ENCODE data around the gene ZNF460. TPM values are rescaled to one million over a fixed set of nuclear protein-coding genes. Genes with fewer than 3 reads are reported as not detected.

Gene ZNF460
- total and polyA plus RNA-seq, 2 of the 13 experiments (the other 11 are each of a cell fraction or from before 2014, with no cell fraction given), result 14.5 to 44.8 TPM

DNA sequence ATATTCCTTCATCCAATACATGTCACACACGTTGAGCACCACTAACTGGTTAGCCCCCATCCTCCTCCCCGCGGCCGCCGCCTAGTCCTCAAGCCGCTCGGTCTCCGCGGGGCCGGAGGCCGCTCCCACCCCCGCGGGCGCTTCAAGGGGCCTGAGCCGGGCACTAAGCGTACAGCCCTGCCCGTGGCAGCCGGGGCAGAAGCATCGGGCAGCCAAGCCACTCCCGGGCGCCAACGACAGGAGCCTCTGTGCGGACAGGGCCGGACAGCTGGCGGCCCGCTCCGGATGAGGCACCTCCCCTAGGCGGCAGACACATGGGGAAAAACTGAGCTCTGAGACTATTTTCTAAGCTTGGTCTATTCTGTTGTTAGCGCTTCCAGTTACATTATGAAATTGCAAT, 37.2 kb downstream of the ZNF460 start:
- Histone ChIP-seq H3K9me3 (ENCODE audit: low read length) (no peaks in the 10 kb centered on the region), H3K4me3 (replicated peaks in 1 of 3; ENCODE audit: insufficient read depth in 1 of 3, low read depth in 2 of 3, low read length in 3 of 3) (peak overlapping the region; percentile 38 to 46 (median 38); a peak in 5 of 6 replicates), H3K27me3 (ENCODE audit: control insufficient read depth in 1 of 2, insufficient read depth in 2 of 2, low read length in 2 of 2) (0 out of 5 replicates have a peak, but pooled peaks cover 2 to 4% of the 10 kb centered on the region in 2 experiments), H3K4me1 (ENCODE audit: insufficient read depth, low read length) (peaks cover 27% of the 10 kb centered on the region), H3K36me3 (replicated peaks in 1 of 2; ENCODE audit: control insufficient read depth in 1 of 2, insufficient read depth in 2 of 2, low read length in 2 of 2) (no peaks in the 10 kb centered on the region), H3K9ac (ENCODE audit: insufficient read depth, low read depth, low read length) (peak overlapping the region; percentile 43; the same call in 1 of the 2 replicates), H3K27ac (ENCODE audit: extremely low read length, insufficient read depth, low read length) (no peak overlapping the region), H4K20me1 (ENCODE audit: insufficient read depth, low read length) (no peaks in the 10 kb centered on the region), H3K4me2 (ENCODE audit: low read depth, low read length) (peak overlapping the region; percentile 32), H2AFZ (ENCODE audit: low read length) (no peak overlapping the region), H3K79me2 (ENCODE audit: insufficient read depth, low read length) (peaks cover 21% of the 10 kb centered on the region)
- ChIA-PET POLR2A (interaction anchor here (1.5 kb wide), 1 partner anchor 72 kb away, joined by 3 read pairs; no protein-coding TSS in a partner anchor), CTCF (ENCODE audit: low intra/inter-chr PET ratio, low total read pairs) (no interaction called here)
- no peak for DNase-seq (ENCODE audit: low spot score)
- no TSS peak for BruUV-seq (replicated peaks)
- FAIRE-seq, result no peak
- in situ Hi-C loops (cut with HindIII; ENCODE audit: extremely low pct_ligation_motif_present, low pct_unique_long_range_greater_than_20kb), result no loop called here
- peak; percentile 17 for ATAC-seq
- 45% methylated on average over 27 of the region's 29 CpGs for WGBS (ENCODE audit: low lambda C conversion rate)
- intact Hi-C loops (cut with micrococcal nuclease; ENCODE audit: unreplicated experiment), result no loop called here
- TF ChIP-seq GFI1 (CRISPR knock-in tag; IDR thresholded peaks at IDR 0.05; ENCODE audit: borderline replicate concordance) (no peak), POGK (CRISPR knock-in tag; conservative IDR thresholded peaks at IDR 0.05) (0 out of 2 replicates have a peak, but pooled peaks have one; percentile 44), ZNF687 (CRISPR knock-in tag; IDR thresholded peaks at IDR 0.05) (peak; percentile 37; the same call in 1 of the 2 replicates)
- TF ChIP-seq, protein P1, sequence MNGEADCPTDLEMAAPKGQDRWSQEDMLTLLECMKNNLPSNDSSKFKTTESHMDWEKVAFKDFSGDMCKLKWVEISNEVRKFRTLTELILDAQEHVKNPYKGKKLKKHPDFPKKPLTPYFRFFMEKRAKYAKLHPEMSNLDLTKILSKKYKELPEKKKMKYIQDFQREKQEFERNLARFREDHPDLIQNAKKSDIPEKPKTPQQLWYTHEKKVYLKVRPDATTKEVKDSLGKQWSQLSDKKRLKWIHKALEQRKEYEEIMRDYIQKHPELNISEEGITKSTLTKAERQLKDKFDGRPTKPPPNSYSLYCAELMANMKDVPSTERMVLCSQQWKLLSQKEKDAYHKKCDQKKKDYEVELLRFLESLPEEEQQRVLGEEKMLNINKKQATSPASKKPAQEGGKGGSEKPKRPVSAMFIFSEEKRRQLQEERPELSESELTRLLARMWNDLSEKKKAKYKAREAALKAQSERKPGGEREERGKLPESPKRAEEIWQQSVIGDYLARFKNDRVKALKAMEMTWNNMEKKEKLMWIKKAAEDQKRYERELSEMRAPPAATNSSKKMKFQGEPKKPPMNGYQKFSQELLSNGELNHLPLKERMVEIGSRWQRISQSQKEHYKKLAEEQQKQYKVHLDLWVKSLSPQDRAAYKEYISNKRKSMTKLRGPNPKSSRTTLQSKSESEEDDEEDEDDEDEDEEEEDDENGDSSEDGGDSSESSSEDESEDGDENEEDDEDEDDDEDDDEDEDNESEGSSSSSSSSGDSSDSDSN (CRISPR knock-in tag; IDR thresholded peaks at IDR 0.05), result peak; percentile 42; the same call in 1 of the 2 replicates
